OCI-LY7 (cell line): Measurements from ENCODE around the gene CD207.

Experiments used
- CTCF ChIP-seq: fragments of 200-600 bp; sonication (generic); conservative IDR thresholded peaks from 2 replicates; pipeline ENCODE4 v1.5.1; 2014; ENCODE audit warnings: mild to moderate bottlenecking, antibody characterized with exemption, low read length, moderate library complexity, mixed read lengths
- EZH2phosphoT487 ChIP-seq: fragments of 200-600 bp; sonication (generic); IDR thresholded peaks from 2 replicates; pipeline ENCODE4 v1.6.1; 2018; ENCODE audit warnings: low read depth, borderline replicate concordance, mild to moderate bottlenecking, mixed run types, antibody characterized with exemption, low read length, moderate library complexity, mixed read lengths

- TF ChIP-seq CTCF (no peak), EZH2phosphoT487 (no peak)
These were observed 5.2 kb downstream of the CD207 start for GRCh38 chr2:70830366-70830765.
